ENCODE measurements around the gene TMEM44.
"Not testable (repeated sequence)": the region's sequence is repeated elsewhere in the genome, so short reads cannot be mapped to it uniquely, and the experiment has no call there.

Gene TMEM44

GRCh38 chr3:194610689-194611088 lies 22.5 kb downstream of the TMEM44 start:
- DNase-seq (ENCODE audit: low read depth in 2 of 3, low spot score in 1 of 3) = no peak

DNA sequence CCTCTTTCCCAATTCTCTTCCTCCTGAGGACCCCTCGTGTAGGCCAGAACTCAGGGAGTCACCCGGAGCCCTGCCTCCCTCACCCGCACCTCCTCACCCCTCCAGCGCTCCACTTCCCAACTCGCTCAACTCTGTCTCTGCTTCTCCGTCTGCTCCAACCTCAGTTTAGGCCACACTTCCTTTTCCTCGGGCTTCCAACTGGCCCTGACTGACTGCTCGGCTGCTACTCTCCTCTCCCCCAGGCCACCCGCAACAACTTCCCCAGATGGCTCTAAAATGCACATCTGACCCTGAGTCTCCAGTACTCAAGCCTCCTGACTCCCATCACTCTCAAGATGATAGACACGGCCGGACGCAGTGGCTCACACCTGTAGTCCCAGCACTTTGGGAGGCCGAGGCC lies 23.6 kb downstream of the TMEM44 start:
- no peak for DNase-seq (ENCODE audit: low read depth in 2 of 3, low spot score in 1 of 3)

DNA sequence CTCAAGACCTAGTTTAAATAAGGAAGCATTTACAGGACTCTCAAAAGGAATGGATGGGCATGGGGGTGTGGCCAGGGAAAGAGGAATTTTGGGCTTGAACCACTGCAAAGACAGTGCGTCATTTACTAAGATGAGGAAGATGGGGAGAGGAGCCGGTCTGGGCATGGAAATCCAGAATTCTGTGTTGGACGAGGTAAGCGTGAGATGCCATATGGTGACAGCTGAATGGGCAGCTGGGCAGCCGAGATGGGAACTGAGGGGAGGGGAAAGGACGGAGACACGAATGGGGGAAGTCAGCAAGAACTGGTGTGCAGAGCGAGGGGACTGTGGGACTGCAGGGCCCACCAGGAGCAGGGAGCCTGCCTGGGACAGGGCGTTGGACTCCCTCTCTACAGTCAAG lies 24.2 kb downstream of the TMEM44 start:
- no peak for DNase-seq (ENCODE audit: low read depth in 2 of 3, low spot score in 1 of 3)

GRCh38 chr3:194607592-194608389 lies 25.4 kb downstream of the TMEM44 start:
- DNase-seq (ENCODE audit: low read depth in 2 of 3, low spot score in 1 of 3) = no peak

DNA sequence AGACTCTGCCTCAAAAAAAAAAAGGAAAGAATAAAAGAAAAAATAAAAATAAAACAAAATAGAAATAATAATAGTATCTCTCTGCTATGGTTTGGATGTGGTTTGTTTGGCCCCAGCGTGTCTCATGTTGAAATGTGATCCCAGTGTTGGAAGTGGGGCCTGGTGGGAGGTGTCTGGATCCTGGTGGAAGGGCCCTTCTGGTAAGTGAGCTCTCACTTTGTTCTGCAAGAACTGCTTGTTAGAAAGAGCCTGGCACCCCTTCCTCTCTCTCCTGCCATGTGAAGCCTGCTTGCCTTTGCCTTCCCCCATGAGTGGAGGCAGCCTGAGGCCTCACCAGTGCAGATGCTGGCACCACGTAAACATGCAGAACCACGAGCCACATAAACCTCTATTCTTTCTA lies 26.3 kb downstream of the TMEM44 start:
- DNase-seq (ENCODE audit: low read depth in 2 of 3, low spot score in 1 of 3) = no peak

- DNase-seq (ENCODE audit: low read depth in 2 of 3, low spot score in 1 of 3) = no peak
These were observed 27.1 kb downstream of the TMEM44 start for GRCh38 chr3:194606163-194606562.

DNA sequence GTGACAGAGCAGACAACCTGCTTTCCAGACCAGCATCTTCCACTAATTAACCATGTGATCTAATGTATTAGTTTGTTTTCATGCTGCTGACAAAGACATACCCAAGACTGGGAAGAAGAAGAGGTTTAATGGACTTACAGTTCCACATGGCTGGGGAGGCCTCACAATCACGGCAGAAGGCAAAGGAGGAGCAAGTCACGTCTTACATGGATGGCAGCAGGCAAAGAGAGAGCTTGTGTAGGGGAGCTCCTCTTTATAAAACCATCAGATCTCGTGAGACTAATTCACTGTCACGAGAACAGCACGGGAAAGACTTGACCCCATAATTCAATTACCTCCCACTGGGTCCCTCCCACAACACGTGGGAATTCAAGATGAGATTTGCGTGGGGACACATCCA lies 27.9 kb downstream of the TMEM44 start:
- DNase-seq (ENCODE audit: low read depth in 2 of 3, low spot score in 1 of 3) = not testable (repeated sequence)

DNA sequence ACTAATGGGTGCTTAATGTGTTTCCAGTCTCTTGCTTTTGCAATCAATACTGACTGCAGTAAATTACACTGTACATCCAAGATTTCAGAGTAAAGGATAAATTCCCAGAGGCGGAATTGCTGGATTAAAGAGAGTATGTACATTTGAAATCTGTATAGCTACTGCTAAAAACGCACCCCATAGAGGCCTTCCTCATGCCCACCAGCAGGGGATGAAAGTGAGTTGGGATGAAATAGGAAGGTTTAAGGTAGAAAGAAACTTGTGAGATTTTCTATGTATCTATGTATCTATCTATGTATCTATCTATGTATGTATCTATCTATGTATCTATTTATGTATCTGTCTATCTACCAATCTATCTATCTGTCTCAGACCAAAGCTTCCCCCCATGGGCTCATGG lies 28.4 kb downstream of the TMEM44 start:
- DNase-seq (ENCODE audit: low read depth in 2 of 3, low spot score in 1 of 3) = no peak

DNA sequence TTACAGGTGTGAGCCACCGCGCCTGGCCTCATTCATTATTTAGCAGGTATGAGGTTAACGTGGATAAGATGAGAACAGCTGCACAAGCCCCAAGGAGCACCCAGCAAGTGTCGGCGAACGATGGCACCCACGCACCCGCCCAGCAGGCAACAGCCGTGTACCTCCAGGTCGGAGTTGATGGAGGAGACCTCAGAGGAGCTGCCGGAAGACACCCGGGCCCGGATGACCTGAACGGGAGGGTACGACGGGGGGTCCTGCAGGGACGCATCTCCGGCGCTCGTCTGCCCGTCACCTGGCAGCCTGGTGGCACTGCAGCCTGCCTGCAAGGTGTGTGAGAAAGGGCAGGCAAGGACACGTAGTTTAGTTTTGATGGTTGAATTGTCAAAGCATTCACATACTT lies 29.1 kb downstream of the TMEM44 start:
- no peak for DNase-seq (ENCODE audit: low read depth in 2 of 3, low spot score in 1 of 3)

DNA sequence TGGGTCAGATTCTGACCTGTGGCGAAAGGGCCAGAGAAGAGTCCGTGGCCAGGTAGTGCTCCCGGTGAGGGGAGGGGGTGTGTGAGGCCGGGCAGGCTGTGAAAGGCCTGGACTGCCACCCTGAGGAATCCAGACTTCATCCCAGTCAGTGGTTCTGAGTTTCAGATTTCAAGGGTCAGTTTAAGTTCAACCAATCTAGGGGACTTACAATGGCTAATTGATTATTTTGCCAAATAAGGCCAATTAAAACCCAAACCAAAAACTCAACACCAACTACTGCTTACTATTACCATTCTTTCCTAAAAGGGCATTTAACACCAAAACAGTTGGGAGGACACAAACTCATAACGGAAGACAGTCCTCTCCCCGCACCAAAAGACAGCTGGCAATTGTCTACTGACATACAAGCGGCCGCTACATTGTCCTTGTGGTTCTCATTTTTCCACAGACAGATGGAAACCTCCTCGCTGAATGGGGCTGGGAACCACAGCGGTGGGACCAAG lies 30.5 kb downstream of the TMEM44 start:
- no peak for DNase-seq (ENCODE audit: low read depth in 2 of 3, low spot score in 1 of 3)

GRCh38 chr3:194598771-194599557 lies 34.3 kb downstream of the TMEM44 start:
- DNase-seq (ENCODE audit: low read depth in 2 of 3, low spot score in 1 of 3) = no peak

DNA sequence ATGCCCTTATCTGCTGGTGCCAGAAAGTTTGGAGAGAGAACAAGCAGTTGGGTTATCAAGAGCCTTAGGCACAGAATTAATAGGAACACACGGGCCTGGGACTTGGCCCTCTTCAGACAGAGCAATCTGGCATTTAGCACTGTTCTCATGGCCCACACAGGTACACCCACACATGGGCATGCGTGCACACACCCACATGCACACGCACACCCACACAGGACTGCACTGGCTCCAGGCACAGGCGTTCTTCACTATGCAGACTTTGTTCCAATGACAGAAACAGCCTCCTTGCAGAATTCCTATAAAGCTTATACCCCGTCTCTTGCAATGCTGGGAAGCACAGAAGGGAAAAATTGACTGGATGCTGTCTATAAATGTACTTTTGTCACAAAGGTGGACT lies 36.3 kb downstream of the TMEM44 start:
- no peak for DNase-seq (ENCODE audit: low read depth in 2 of 3, low spot score in 1 of 3)

- no peak for DNase-seq (ENCODE audit: low read depth in 2 of 3, low spot score in 1 of 3)
These were observed 40.1 kb downstream of the TMEM44 start for GRCh38 chr3:194592798-194593752.

DNA sequence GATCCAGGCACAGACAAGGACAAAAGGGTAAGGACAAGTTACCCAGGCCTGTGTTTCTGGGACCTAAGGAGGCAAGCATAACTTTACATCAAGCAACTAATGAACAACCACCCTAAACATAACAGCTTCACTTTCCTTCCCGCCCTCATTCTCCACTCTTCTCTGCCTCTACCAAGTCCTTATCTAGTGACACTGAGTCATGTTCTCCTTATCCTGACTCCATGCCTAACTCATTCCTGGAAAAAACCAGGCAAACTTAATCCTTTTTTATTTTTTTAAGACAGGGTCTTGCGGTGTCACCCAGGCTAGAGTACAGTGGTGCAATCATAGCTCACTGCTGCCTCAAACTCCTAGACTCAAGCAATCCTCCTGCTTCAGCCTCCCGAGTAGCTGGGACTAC lies 44.5 kb downstream of the TMEM44 start:
- DNase-seq (ENCODE audit: low read depth in 2 of 3, low spot score in 1 of 3) = no peak

DNA sequence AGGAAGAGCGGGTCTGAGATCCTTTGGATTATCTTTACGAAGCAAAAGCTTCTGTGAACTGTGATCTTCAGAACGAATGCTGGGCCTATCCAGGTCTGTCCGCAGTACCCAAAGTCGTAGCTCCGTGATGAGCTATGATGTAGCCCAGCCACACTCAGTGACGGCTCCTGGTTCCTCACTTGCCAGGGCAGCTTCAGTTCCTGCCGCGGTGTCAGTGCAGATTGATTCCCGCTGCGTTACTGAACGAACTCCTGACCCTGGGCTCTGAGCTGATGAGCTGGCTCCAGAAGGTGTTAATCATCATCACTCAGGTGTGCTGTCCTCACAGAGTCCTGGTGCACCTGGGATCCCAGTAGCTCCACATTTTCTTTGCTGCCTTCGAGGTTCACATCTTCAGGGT lies 45.0 kb downstream of the TMEM44 start:
- DNase-seq (ENCODE audit: low read depth in 2 of 3, low spot score in 1 of 3) = no peak

GRCh38 chr3:194587438-194587931 lies 45.7 kb downstream of the TMEM44 start:
- DNase-seq (ENCODE audit: low read depth in 2 of 3, low spot score in 1 of 3) = no peak

- no peak for DNase-seq (ENCODE audit: low read depth in 2 of 3, low spot score in 1 of 3)
These were observed 46.4 kb downstream of the TMEM44 start for GRCh38 chr3:194586836-194587235.

DNA sequence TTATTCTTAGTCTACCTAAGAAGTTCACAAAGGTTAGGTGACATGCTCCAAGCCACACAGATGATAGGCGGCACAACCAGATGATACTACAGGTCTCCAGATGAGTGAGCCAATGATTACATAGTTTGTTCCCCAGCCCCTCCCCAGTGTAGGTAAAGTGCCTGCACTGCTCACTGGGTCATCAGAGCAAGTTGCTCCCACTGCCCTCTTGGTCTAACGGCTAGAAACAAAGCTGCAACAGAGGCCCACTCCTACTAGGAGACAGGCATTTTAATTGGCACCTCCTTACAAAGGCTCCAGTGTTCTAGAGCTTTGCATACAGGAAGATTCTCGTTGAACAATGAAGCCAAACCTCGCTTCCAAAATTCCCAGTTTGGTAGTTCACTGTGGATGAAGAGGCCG lies 47.3 kb downstream of the TMEM44 start:
- no peak for DNase-seq (ENCODE audit: low read depth in 2 of 3, low spot score in 1 of 3)

GRCh38 chr3:194584866-194585265 lies 48.4 kb downstream of the TMEM44 start:
- DNase-seq (ENCODE audit: low read depth in 2 of 3, low spot score in 1 of 3) = no peak

DNA sequence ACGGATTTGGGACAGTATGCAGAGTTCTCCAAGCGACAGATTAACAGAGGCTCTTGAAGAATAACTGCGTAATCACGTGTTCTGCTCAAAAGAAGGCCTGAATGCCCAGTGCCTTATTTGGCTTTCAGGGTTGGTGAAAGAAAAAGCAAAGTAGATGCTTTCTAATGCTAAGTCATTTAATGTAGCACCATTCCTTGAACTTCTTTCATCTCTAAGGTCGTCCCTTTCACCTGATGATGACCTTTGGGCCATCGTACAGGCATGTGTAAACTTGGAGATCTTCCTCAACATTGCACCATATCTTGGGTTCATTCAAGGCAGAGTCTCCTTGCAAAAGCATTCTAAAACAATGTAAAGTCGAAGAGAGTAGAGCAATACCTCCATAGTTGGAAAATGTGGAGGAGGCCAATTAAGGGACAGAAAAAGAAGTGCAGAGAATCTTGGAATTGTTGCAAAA lies 48.9 kb downstream of the TMEM44 start:
- DNase-seq (ENCODE audit: low read depth in 2 of 3, low spot score in 1 of 3) = no peak
